VCaP (cell line): ENCODE measurements around the gene CMIP.

Experiments used
- H3K27ac ChIP-seq: fragments of 450-650 bp; 2 replicates; pipeline ENCODE4 v1.5.1; 2017
- CTCF ChIP-seq: fragments of 450-650 bp; conservative IDR thresholded peaks from 2 replicates; pipeline ENCODE4 v1.5.1; 2017; ENCODE audit warnings: mild to moderate bottlenecking, moderate library complexity

CMIP gene

DNA sequence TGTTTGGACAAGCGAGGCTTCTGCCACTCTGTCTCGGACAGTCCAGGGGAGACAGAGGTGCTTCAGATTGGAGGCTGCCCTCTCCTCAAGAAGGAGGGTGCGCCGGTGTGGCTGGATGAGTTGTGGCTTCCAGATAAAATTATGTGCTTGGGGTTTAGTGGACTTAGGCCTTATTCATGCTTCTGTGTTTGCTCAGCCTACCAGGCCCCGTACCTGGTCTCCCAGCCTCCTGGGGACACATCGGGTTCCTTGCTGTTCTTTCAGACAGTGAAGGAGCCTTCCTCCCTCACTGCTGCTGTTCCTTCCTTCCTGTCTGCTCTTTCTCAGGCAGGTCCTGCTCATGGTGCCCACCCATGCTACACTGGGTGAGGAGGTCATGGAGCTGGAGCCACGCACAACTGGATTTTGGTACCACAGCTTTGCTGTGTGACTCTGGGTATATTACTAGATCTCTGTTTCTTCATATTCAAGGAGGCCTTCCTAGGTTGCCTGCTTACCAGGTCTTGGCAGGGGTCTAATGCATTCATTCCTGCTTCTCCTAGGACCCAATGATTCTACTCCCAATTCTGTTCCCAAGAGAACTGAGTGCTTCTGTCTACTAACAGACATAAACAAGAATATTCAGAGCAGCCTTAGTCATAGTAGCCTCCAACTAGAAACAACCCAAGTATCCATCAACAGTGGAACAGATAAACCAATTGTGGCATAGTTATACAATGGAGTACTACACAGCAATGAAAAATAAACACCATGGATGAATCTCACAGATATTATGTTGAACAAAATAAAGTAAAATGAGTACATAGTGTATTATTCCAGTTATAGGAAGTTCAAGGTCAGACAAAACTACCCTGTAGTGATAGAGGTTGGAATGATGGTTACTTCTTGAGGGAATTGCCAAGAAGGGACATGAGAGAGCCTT is 121.7 kb downstream of the CMIP start:
- H3K27ac ChIP-seq = no peak overlapping the region
- no peak for TF ChIP-seq CTCF

- TF ChIP-seq CTCF = no peak
- H3K27ac ChIP-seq = no peak overlapping the region
Measured at GRCh38 chr16:81567087-81567486, 122.5 kb downstream of the CMIP start.

DNA sequence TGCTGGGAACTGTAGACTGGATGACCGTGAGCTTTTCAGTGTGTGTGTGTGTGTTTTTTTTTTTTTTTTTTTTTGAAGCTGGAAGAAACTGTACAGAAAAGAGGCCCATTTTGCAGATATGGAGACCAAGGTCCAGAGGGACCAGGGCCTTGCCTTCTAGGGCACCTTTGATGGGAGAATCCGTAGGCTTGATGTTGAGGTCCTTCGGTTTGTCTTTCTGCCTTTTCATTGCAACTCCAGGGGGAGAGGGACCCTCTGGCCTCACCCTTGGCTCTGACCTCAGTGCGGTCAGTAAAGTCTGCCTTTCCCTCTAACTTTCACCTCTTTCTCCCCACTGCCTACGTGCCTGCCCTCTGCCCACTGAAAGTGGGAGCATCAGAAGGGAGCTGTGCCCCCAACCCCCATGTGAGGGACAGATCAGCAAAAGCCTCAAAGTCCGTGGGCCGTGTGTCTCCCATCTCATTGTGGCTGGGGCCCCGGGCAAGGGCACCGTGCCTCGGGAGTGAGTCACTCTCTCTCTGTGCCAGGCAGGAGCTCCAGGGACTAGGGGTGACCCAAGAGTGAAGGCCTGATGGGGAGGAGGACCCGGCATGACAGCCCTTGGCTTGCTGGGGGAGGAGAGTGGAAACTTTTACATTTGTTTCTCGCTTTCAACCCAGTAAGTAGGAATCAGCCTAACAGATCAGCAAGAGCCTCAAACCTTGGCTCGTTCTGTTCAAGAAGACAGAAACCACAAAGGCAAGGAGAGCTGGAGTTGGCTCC is 123.6 kb downstream of the CMIP start:
- TF ChIP-seq CTCF = no peak
- H3K27ac ChIP-seq = no peak overlapping the region

GRCh38 chr16:81568749-81569087 is 124.1 kb downstream of the CMIP start:
- TF ChIP-seq CTCF = no peak
- no peak overlapping the region for H3K27ac ChIP-seq

DNA sequence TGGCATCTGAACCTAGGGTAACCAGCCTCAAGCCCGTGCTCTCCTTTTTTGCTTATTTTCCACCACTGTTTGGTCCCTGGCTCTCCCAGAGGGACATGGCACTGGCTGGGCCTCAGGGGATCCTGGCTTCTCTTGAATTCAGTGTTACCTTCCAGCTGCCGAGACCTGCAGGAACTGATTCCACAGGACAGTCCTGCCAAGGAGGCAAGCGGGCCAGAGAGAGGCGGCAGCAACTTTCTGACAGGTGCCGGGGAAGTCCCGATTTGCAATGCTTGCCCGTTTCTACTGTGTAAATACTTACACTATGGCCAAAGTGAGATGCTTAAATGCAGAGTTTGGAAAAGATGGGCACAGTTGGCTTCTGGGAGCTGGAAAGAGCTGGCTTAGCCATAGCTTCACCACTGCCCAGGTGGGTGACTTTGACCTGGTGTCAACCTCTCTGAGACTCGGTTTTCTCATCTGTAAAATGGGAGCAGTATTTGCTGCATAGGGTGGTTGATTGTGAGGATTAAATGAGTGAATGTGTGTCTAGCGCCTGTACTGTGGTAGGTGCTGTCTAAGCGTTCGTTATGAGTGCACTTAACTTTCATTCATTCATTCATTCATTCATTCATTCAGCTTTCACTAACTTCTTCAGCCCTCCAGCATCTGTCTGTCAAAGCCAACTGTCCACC is 124.9 kb downstream of the CMIP start:
- no peak overlapping the region for H3K27ac ChIP-seq
- TF ChIP-seq CTCF = no peak

DNA sequence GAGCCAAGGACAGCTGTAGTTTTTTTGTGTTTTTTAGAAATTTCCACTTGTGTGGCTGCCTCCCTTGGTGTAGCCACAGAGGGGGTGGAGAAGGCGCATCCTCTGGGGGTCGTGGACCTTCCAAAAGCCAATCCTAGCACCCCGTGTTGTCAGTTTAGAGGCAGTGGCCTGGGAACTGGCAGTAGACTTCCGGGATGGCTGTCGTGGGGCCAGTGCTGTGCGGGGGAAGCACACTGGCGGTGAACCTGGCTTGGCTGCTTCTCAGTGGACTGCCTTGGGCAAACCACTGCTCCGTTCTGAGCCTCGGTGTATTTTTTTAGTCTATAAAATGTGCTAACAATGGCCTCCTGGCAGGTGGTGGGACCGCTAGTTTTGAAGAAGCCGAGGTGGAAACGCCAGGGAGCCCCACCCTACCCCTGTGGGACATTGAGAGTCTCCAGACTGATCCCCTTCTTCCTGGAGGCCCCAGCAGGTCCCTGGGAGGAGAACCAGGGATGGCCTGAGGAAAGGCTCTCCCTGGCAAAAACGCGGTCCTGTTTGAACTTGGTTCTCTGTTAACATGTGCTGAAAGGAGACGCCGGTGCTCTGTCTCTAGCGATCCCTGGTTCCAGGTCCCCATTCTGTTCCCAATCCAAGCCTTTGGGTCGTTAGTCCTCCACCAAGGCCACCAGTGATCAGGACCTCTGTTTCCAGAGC is 125.7 kb downstream of the CMIP start:
- TF ChIP-seq CTCF = no peak
- no peak overlapping the region for H3K27ac ChIP-seq

GRCh38 chr16:81571175-81571574 is 126.6 kb downstream of the CMIP start:
- no peak for TF ChIP-seq CTCF
- no peak overlapping the region for H3K27ac ChIP-seq
